OCI-LY1 (cell line): ENCODE data around the gene CLEC7A.

ENCODE experiments used
- H2AFZ ChIP-seq: fragments of 200-600 bp; sonication (generic), shearing (Covaris generic); 2 replicates; pipeline ENCODE4 v1.6.0; 2014; ENCODE audit warnings: antibody characterized with exemption, mild to moderate bottlenecking, low read length
- H3F3A ChIP-seq: fragments of 200-600 bp; sonication (generic), shearing (Covaris generic); 2 replicates; pipeline ENCODE4 v1.6.0; 2014; ENCODE audit warnings: mild to moderate bottlenecking, antibody characterized with exemption, low read length, moderate library complexity; ENCODE audit not compliant: insufficient read depth
- H3K27ac ChIP-seq: fragments of 200-600 bp; sonication (generic); 2 replicates; pipeline ENCODE4 v1.5.1; 2014; ENCODE audit warnings: low read length, mixed run types, mild to moderate bottlenecking, low read depth; ENCODE audit not compliant: poor library complexity, severe bottlenecking
- H3K27me3 ChIP-seq: fragments of 200-600 bp; sonication (generic); 2 replicates; pipeline ENCODE4 v1.6.0; 2014; ENCODE audit warnings: antibody characterized with exemption, mild to moderate bottlenecking, low read length, moderate library complexity; ENCODE audit not compliant: insufficient read depth
- H3K36me3 ChIP-seq: fragments of 200-600 bp; sonication (generic); 2 replicates; pipeline ENCODE4 v1.6.1; 2014; ENCODE audit warnings: mild to moderate bottlenecking, antibody characterized with exemption, low read length, moderate library complexity, mixed read lengths; ENCODE audit not compliant: insufficient read depth
- H3K4me1 ChIP-seq: fragments of 200-600 bp; sonication (generic); 2 replicates; pipeline ENCODE4 v1.5.1; 2014; ENCODE audit warnings: mild to moderate bottlenecking, low read length, moderate library complexity; ENCODE audit not compliant: insufficient read depth, severe bottlenecking
- H3K4me2 ChIP-seq: fragments of 200-600 bp; sonication (generic), shearing (Covaris generic); 2 replicates; pipeline ENCODE4 v1.6.1; 2014; ENCODE audit warnings: low read length
- H3K4me3 ChIP-seq: fragments of 200-600 bp; sonication (generic); 2 replicates; pipeline ENCODE4 v1.5.1; 2014; ENCODE audit warnings: low read length, low read depth, mild to moderate bottlenecking, mixed read lengths; ENCODE audit not compliant: poor library complexity, severe bottlenecking
- H3K79me2 ChIP-seq: fragments of 200-600 bp; shearing (Covaris generic); 2 replicates; pipeline ENCODE4 v1.6.1; 2016; ENCODE audit warnings: mixed run types, low read length, mixed read lengths; ENCODE audit not compliant: insufficient read depth
- H3K9ac ChIP-seq: fragments of 200-600 bp; sonication (generic), shearing (Covaris generic); 2 replicates; pipeline ENCODE4 v1.6.1; 2014; ENCODE audit warnings: mild to moderate bottlenecking, low read length, mixed read lengths
- H3K9me2 ChIP-seq: fragments of 200-600 bp; sonication (generic), shearing (Covaris generic); 2 replicates; pipeline ENCODE4 v1.6.1; 2014; ENCODE audit warnings: low read depth, mild to moderate bottlenecking, low read length, mixed read lengths
- H3K9me3 ChIP-seq: fragments of 200-600 bp; shearing (Covaris generic); 2 replicates; pipeline ENCODE4 v1.6.1; 2014; ENCODE audit warnings: low read length, mixed read lengths
- H4K20me1 ChIP-seq: fragments of 200-600 bp; sonication (generic), shearing (Covaris generic); 2 replicates; pipeline ENCODE4 v1.6.0; 2016; ENCODE audit warnings: mild to moderate bottlenecking, low read length; ENCODE audit not compliant: insufficient read depth
- EZH2 ChIP-seq: fragments of 200-600 bp; sonication (generic), shearing (Covaris generic); IDR thresholded peaks from 2 replicates; pipeline ENCODE4 v1.8.0; 2017; ENCODE audit warnings: borderline replicate concordance, mixed run types, mild to moderate bottlenecking, antibody characterized with exemption, low read length, moderate library complexity, mixed read lengths
- TF ChIP-seq, protein P1 (sequence below): fragments of 200-600 bp; sonication (generic), shearing (Covaris generic); IDR thresholded peaks from 2 replicates; pipeline ENCODE4 v1.5.1; 2017; ENCODE audit warnings: mild to moderate bottlenecking, antibody characterized with exemption, low read length, moderate library complexity, mixed read lengths

CLEC7A gene

DNA sequence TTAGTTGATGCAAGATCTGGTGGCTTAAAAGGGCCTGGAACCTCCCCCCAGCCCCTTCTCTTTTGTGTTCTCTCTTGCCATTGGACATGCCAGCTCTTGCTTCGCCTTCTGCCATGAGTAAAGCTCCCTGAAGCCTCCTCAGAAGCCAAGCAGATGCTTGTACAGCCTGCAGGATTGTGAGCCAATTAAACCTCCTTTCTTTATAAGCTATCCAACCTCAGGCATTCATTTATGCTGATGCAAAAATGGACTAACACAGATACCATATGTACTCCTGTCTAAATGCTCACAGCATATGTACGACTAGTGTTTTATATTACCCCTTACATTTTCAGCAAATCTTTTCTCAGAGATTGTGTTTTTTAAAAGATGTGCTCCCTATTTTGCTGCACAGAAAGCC, 57.9 kb downstream of the CLEC7A start:
- no peak overlapping the region for H3K27ac ChIP-seq
- no peak for TF ChIP-seq EZH2
- TF ChIP-seq, protein P1, sequence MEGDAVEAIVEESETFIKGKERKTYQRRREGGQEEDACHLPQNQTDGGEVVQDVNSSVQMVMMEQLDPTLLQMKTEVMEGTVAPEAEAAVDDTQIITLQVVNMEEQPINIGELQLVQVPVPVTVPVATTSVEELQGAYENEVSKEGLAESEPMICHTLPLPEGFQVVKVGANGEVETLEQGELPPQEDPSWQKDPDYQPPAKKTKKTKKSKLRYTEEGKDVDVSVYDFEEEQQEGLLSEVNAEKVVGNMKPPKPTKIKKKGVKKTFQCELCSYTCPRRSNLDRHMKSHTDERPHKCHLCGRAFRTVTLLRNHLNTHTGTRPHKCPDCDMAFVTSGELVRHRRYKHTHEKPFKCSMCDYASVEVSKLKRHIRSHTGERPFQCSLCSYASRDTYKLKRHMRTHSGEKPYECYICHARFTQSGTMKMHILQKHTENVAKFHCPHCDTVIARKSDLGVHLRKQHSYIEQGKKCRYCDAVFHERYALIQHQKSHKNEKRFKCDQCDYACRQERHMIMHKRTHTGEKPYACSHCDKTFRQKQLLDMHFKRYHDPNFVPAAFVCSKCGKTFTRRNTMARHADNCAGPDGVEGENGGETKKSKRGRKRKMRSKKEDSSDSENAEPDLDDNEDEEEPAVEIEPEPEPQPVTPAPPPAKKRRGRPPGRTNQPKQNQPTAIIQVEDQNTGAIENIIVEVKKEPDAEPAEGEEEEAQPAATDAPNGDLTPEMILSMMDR, result no peak
- no peak overlapping the region for H2AFZ ChIP-seq
- H3F3A ChIP-seq, result no peaks in the 10 kb centered on the region
- no peak overlapping the region for H3K4me2 ChIP-seq
- no peaks in the 10 kb centered on the region for H4K20me1 ChIP-seq
- no peaks in the 10 kb centered on the region for H3K9me3 ChIP-seq
- H3K36me3 ChIP-seq, result no peaks in the 10 kb centered on the region
- no peak overlapping the region for H3K4me3 ChIP-seq
- H3K4me1 ChIP-seq, result no peaks in the 10 kb centered on the region
- H3K9me2 ChIP-seq, result no peaks in the 10 kb centered on the region
- no peak overlapping the region for H3K9ac ChIP-seq
- H3K79me2 ChIP-seq, result no peaks in the 10 kb centered on the region
- H3K27me3 ChIP-seq, result no peaks in the 10 kb centered on the region

DNA sequence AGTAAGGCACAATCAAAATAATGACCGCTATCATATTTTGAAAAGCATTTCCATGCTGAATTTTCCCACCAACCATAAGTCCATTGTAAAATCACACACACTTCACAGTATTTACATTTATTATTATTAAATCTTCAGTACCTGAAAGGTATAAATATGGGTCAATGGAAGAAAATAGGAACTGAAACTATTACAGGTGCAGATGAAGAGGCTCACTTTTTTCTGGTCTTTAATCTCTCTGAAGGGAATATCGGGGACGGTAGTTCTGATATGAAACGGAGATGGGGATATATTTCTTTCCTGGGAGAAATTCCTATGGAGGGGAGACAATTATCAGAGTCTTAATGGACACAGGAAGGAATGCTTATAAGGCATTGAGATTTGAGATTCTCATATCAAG, 59.6 kb downstream of the CLEC7A start:
- no peaks in the 10 kb centered on the region for H3K79me2 ChIP-seq
- no peak overlapping the region for H3K9ac ChIP-seq
- H2AFZ ChIP-seq, result no peak overlapping the region
- TF ChIP-seq, protein P1, result no peak
- H3K27ac ChIP-seq, result no peak overlapping the region
- no peaks in the 10 kb centered on the region for H3F3A ChIP-seq
- H3K4me1 ChIP-seq, result no peaks in the 10 kb centered on the region
- H3K4me2 ChIP-seq, result no peak overlapping the region
- H3K9me3 ChIP-seq, result no peaks in the 10 kb centered on the region
- no peaks in the 10 kb centered on the region for H3K9me2 ChIP-seq
- H3K4me3 ChIP-seq, result no peak overlapping the region
- no peaks in the 10 kb centered on the region for H3K36me3 ChIP-seq
- no peaks in the 10 kb centered on the region for H4K20me1 ChIP-seq
- H3K27me3 ChIP-seq, result no peaks in the 10 kb centered on the region

DNA sequence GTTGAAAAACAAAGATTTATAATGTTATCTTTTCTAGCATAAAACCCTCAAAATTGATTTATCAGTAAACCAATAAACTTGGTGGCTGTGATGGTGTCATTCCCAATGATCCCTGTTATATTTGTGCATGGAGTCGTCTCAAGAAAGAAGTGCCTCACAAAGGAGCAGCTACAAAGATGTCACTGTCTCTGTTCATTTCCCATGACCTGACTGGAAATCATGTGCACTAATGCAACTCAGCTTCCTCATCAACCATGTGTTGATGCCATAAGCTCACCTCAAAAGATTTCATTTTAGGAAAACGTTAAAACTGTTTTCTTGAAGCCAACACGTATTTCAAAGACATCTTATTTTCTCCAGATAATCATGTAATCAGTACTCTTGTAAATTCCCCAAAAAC, 60.0 kb downstream of the CLEC7A start:
- no peaks in the 10 kb centered on the region for H3K9me2 ChIP-seq
- H3K27ac ChIP-seq, result no peak overlapping the region
- no peak overlapping the region for H3K4me3 ChIP-seq
- no peaks in the 10 kb centered on the region for H3K9me3 ChIP-seq
- H3K9ac ChIP-seq, result no peak overlapping the region
- no peaks in the 10 kb centered on the region for H3K36me3 ChIP-seq
- H3K27me3 ChIP-seq, result no peaks in the 10 kb centered on the region
- H3F3A ChIP-seq, result no peaks in the 10 kb centered on the region
- no peaks in the 10 kb centered on the region for H3K79me2 ChIP-seq
- no peaks in the 10 kb centered on the region for H4K20me1 ChIP-seq
- H2AFZ ChIP-seq, result no peak overlapping the region
- H3K4me1 ChIP-seq, result no peaks in the 10 kb centered on the region
- no peak overlapping the region for H3K4me2 ChIP-seq
- TF ChIP-seq, protein P1, result no peak
- TF ChIP-seq EZH2, result no peak
